Mammary microvascular endothelial cell (primary cell): ENCODE measurements around the gene HERPUD1. TPM values are rescaled to one million over a fixed set of nuclear protein-coding genes. Genes with fewer than 3 reads are reported as not detected.

ENCODE experiments used
- total RNA-seq: library from RNA; depleted of rRNA; stranded (reverse); fragments of >200 nt; gene quantifications from 2 replicates; pipeline ENCODE4 v1.2.3, GENCODE V29; 2015

Gene HERPUD1
- 82.0 and 112 TPM in 2 replicates for total RNA-seq

GRCh38 chr16:56931892-56932720 is at the start of gene HERPUD1:
Gene HERPUD1 (plus strand): TSS chr16:56932142. CDS start chr16:56932245, 103 bp downstream.

GRCh38 chr16:56961851-56962281 is 29.9 kb downstream of the HERPUD1 start, which contains the start of gene CETP:
Gene CETP (plus strand): TSS chr16:56961950. CDS start chr16:56961980, 30 bp downstream.

DNA sequence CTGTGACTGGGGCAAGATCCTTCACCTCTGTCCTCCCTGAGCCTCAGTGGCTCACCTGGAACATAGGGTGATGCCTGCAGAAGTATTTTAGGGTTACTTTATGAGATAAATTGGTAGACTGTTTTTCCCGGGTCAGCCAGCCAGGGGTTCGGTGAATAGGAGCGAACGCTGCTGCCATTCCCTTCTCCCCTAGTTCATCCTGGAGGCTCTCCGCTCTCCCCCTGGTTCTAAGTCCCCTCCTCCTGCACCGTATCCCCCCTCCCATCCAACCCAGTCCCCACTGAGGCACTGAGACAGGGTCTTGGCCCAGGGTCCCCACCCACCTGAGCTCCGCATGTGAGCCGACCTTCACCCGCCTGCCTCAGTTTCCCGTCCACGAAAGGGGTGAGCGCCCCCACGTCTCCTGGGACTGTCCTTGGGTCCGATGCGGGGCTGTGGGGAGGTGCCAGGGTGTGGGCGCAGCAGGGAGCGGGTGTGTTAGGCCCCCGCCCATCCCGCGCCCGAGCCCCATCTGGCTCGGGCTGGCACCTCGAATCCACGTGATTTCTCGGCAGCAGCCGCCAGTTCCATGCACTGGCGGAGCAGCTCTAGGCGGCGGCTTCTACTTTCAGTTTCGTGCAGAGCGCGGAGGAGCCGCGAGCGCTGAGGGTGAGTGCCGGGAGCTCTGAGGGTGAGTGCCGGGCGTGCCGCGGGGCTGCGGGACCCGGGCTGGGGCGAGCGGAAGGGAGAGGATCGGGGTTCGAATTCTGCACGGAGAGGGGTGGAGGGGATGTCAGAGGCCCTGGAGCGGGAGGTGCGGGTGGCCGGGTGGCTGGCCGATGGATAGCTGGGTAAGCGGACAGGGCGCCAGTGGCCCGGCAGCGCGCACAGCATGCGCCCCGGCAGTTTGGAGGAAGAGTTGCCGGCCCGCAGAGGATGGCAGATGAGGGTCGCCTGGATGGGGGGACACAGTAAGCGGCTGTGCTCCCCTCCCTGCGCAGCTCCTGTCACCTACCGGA is 57.3 kb downstream of the HERPUD1 start, which contains the start of gene NLRC5:
Gene NLRC5, plus strand, starts transcription at position 610 of the 998 bp plus-strand sequence. CDS start 31,156 bp downstream, outside the sequence.

Other genes starting within 250 kb of the HERPUD1 start
- gene MT1X, start 249.7 kb upstream of the HERPUD1 start, total RNA-seq = 22.9 and 26.2 TPM in 2 replicates
- 86.7 and 90.3 TPM in 2 replicates for gene NUP93, start 202.0 kb upstream of the HERPUD1 start, total RNA-seq
- 0.20 TPM in 1 of 2 replicates, not detected in the other for gene SLC12A3, start 66.9 kb upstream of the HERPUD1 start, total RNA-seq
- gene CETP, start 29.8 kb downstream of the HERPUD1 start, total RNA-seq = 24.0 and 30.0 TPM in 2 replicates
- 40.2 and 43.3 TPM in 2 replicates for gene NLRC5, start 57.4 kb downstream of the HERPUD1 start, total RNA-seq
- gene CPNE2, start 160.4 kb downstream of the HERPUD1 start, total RNA-seq = 87.7 and 89.0 TPM in 2 replicates